Measurements from ENCODE around the gene CCDC15.
"Not testable (repeated sequence)": the region's sequence is repeated elsewhere in the genome, so short reads cannot be mapped to it uniquely, and the experiment has no call there.

Gene CCDC15

DNA sequence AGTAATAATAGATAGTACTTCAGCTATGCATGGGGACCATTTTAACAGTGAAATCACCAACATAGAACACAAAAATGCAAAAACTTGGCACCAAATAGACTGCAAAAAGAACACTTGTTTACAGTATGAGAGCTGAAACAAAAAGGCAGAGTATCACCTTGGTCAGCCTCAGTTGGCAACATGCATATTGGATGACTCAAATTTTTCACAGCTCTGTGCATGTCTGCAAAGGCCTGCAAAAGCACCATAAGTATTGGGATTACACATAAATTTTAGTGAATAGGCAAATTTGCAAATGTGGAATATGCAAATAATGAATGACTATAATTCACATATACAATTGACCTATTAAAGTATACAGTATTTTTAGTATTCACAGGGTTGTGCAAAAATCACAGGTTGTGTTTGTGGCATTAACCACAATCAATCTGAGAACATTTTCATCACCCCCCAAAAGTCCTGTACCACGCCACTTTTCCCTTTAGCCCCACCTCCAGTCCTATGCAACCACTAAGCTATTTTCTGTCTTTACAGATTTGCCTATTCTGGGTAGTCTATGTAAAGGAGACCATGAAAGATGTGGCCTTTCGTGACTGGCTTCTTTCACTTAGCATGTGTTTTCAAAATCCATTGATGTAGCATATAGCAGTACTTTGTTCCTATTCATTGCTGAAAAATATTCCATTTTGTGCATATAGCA lies 47.2 kb downstream of the CCDC15 start:
- DNase-seq (ENCODE audit: low spot score) = no peak

DNA sequence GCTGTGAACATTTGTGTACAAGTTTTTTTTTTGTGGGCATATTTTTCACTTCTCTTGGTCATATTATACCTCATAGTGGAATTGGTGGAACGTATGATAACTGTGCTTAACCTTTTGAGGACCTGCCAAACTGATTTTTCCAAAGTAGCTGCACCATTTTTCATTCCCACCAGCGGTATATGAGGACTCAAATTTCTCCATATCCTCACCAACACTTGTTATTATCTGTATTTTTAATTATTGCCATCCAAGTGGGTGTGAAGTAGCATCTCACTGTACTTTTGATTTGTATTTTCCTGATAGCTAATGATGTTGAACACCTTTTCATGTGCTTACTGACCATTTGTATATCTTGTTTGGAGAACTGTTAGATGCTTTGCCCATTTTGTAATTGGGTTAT lies 47.8 kb downstream of the CCDC15 start:
- no peak for DNase-seq (ENCODE audit: low spot score)

DNA sequence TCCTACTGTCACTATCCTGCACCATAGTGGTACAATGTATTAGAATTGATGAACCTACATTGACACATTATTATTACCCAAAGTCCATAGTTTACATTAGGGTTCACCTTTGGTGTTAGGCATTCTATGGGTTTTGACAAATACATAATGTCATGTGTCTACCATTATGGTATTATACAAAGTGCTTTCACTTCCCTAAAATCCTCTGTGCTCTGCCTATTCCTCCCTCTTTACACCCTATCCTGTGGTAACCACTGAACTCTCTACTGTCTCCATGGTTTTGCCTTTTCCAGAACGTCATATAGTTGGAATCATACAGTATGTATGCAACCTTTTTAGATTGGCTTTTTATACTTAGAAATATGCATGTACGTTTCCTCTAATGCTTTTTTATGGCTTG lies 51.5 kb downstream of the CCDC15 start:
- no peak for DNase-seq (ENCODE audit: low spot score)

DNA sequence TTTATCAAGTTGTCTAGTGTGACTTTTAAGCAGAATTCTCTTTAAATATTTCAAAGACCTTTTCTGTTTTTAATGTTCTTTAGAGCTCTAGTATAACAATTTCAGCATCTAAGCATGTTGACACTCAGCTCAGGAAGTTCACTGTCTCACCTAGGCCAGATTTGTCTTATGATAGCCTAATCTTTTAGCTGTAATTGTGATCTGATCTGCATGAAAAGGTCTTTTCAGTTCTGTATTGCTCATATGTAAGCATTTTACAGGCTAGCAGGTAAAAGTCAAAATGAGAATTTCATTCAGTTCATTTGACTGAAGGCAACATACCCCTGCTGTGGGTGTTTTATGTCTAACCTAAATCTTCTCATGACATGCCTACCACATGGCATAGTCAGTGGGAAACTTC lies 62.4 kb downstream of the CCDC15 start:
- DNase-seq (ENCODE audit: low spot score) = no peak

DNA sequence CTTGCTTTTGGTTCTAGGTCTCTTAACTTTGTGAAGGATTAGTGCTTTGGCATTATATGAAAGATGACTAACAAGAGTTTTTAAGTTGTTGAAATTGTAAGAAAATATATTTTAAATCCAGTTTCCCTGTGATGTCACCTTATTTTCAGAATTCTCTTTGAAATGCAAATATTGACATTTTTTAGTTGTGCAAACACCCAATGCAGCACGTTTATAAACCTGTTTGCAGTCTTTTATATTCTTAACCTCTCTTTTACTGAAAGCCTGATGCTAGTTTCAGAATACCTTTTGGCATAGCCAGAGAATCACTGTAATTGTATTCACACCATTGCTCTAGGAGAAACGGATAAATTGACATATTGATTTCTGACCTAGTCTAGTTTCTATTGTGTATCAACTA lies 66.3 kb downstream of the CCDC15 start:
- no peak for DNase-seq (ENCODE audit: low spot score)

DNA sequence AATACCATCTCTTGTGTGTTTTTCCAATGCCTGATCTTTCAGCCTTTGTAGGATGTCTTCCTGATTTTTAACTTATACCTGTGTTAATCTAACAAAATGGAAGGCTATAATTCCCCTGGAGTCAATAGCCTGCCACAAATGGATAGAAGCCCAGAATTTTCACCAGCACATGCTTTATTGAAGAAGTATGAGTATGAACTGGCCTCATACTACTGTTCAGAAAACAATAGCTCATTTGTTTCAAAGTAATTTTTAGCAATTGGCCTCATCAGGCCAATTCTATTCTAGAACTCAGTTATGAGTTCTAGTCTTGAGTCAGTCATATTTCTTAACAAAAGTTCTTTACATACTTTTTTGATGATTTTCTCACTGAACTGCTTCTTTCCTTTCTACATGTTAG lies 68.5 kb downstream of the CCDC15 start:
- no peak for DNase-seq (ENCODE audit: low spot score)

DNA sequence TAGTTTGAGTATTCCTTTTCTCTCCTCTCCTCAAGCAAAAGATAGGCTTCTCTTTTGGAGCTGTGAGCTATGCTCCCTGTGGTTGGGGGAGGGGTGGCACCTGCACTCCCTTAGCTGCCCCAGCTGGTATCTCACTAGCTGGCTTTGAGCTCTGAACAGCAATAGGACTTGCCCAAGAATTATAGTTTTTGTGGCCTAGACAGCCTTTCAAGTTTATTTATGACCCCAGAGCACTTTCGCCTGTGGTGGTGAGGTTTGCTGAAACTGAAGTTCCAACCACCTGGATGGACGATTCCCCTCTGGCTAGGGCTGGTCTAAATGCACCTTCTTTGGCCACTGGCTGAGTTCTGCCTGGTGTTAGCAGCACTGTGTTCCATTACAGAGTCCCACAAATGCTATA lies 72.0 kb downstream of the CCDC15 start:
- DNase-seq (ENCODE audit: low spot score) = no peak

DNA sequence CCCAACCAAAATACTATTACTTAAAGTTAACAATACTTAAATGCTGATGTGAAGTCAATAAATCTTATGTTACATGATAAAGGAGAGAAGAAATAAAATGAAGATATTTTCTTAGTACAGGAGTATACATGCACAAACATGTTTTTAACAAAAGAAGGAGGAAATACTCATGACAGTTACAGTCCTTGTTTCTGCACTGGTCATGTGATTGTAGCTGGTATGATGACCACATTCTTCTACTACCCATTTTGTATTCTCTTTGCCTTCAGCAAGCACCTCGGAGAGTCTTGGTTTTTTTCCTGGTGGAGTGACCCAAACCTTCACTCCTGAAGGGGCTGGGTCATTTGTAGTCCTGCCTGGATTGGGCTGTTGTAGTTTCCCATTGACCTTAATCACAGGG lies 75.4 kb downstream of the CCDC15 start:
- DNase-seq (ENCODE audit: low spot score) = not testable (repeated sequence)

DNA sequence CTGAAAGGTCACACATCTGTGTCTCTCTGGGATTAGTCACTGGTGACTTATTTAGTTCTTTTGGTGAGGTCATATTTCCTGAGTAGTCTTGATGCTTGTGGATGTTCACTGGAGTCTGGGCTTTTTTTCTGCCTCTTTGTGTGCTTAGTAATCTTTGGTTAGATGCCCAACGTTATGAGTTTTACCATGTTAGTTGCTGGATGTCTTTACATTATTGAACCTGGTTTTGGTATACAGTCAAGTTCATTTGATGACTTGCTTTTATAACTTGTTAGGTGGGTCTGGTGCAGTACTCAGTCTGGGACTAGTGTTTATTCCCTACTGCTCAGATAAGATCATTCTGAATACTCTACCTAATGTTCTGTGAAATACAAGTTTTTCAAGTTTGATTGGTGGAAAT lies 82.9 kb downstream of the CCDC15 start:
- peak; percentile 88 for DNase-seq (ENCODE audit: low spot score)

DNA sequence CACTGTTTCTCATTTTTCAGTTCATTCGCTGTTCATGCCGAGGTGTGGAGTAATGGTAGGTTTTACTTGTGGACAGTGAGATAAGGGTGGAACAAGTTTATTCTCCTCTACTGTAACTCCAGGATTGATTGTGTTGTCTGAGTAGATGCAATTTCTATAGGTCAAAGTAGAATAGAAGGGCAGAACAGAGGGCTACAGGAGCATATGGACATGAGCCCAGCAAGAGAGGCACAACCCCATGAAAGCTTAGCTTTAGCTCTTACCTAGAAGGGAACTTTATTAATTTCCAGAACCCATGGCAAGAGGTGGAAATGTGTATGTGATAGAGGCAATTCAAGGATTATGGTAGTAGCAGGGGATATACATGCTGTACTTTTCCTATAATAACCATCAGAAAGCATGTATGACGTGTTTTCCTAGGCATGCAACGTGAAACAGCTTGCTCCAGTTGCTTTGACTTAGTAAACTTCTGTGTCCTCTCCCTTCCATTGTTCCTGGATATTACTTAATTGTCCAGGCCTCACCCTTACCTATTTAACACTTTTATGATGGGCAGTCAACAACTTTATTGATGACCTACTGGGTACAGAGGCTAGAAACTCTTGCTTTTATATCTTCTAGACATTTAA lies 95.3 kb downstream of the CCDC15 start:
- no peak for DNase-seq (ENCODE audit: low spot score)

DNA sequence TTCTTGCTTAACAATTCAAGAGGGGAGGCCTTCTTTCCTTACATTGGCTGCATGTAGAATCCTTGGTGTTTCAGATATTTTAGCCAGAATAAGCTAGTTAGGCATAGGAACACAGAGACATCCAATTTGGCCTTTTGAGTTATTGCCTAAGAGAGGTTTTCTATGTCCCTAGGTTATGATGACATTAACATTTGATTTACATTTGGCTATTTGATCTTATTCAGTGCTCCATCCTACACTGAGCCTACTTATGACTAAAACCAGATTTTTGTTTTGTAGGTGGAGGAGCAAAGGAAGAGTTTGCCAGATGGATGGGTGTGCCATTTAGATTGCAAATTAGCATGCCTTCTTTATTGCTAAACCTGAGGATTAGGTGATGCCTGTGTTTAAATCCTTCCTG lies 98.0 kb downstream of the CCDC15 start:
- DNase-seq (ENCODE audit: low spot score) = no peak

DNA sequence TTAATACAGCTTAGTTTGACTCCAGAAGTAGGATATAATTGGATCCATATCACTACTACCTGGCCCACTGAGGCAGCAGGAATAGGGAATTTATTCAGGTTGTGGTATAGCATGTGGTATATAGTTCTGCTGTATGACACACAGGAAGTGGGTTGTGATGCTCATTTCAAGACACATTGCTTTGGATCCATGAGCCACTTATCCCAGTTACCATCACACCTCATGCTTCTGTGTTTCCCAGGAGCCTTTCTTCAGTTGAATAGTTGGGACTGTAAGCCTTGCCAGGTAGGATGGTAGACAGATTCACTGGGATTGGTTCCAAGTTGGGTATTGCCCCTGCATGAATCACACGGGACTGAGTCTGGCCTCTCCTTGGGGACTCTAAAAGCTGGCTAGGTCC lies 99.2 kb downstream of the CCDC15 start:
- no peak for DNase-seq (ENCODE audit: low spot score)

DNA sequence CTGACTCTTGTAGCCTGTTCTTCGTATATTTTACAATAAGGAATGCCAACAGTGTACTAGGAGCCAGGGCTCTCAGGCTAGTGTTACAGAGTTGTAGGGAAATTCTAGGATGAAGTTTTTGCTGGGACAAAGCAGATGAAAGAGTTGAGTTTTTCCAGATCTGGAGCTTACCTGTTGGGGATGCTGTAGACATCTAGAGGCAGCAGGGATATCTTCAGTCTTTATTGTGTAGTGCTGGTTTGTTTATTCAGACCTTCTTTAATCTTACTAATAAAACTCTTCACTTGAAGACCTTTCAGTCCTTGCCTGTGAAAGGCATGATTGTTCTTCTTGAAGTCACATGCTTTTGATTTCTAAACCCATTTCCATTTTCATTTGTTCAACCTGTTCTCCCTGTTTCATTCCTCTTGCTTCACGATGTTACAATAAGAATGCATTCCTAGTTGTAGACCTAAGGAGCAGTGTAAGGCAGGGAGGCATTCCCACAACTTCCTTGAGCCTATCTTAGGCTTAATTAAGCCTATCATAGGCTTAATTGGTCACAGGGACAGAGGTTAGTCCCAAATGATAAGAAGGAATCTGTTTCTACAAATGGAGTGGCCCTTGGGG lies 101.2 kb downstream of the CCDC15 start:
- no peak for DNase-seq (ENCODE audit: low spot score)

DNA sequence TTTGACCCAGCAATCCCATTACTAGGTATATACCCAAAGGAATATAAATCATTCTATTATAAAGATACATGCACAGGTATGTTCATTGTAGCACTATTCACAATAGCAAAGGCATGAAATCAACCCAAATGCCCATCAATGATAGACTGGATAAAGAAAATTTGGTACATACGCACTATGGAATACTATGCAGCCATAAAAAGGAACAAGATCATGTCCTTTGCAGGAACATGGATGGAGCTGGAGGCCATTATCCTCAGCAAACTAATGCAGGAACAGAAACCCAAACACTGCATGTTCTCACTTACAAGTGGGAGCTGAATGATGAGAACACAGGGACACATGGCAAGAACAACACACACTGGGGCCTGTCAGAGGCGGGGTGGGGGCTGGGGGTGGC lies 102.1 kb downstream of the CCDC15 start:
- DNase-seq (ENCODE audit: low spot score) = not testable (repeated sequence)

DNA sequence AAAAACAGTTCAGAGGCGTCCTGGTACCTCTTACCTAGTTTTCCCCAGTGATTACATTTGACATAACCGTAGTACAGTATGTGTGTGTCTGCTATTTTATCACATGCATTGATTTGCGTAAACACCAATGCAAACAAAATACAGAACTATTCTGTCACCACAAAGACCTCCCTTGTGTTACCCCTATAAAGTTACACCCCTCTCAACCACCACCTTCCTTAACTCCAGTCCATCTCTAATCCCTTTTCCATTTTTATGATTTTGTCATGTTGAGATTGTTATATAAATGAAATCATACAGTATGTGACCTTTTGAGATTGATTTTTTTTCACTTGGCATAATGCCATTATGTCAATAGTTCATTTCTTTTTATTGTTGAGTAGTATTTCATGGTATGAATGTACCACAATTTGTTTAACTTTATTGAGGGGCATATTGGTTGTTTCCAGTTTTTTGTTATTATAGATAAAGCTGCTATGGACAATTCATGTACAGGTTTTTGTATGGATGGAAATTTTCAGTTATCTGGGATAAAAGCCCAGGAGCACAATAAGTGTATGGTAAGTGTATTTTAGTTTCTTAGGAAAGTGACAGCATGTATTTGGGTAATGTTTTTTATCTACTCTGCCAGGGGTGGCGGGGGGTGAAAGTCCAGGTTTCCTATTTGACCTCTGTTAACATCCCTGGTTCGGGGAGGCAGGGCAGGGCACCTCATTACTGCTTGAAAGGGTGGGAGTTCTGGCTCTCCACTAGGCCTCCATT lies 103.1 kb downstream of the CCDC15 start:
- no peak for DNase-seq (ENCODE audit: low spot score)

DNA sequence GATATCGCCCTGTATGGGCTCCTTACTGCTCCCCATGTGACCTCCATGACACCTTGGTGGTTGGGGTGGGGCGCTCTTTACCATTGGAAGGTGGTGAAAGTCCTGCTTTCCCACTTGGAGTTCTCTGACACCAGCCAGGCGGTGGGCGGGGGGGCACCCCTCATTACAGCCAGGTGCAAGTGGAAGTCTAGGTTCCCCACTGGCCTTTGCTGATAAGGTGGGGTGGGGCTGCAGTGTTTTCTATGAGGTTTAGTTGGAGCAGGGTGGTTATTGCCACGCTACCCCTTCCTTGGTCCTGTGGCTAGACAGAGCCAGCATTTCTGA lies 103.7 kb downstream of the CCDC15 start:
- no peak for DNase-seq (ENCODE audit: low spot score)

DNA sequence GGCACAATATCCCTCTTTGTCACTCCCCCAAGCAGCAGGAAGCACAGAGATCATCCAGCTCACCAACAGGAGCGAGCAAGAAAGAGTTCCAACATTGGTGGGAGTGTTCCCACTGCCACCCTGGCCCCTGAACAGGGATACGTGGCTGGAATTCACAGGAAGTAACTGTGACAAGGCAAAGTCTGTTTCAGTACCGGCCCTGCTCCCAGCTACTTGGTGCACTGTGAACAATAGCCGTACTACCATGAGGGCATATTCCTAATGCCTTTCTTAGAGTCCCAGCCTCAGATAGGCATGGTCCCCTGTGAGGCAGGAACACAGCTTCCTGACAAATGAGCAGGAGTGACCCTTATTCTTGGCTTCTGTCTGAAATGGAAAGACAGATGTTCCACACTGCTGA lies 107.3 kb downstream of the CCDC15 start:
- DNase-seq (ENCODE audit: low spot score) = peak; percentile 7

DNA sequence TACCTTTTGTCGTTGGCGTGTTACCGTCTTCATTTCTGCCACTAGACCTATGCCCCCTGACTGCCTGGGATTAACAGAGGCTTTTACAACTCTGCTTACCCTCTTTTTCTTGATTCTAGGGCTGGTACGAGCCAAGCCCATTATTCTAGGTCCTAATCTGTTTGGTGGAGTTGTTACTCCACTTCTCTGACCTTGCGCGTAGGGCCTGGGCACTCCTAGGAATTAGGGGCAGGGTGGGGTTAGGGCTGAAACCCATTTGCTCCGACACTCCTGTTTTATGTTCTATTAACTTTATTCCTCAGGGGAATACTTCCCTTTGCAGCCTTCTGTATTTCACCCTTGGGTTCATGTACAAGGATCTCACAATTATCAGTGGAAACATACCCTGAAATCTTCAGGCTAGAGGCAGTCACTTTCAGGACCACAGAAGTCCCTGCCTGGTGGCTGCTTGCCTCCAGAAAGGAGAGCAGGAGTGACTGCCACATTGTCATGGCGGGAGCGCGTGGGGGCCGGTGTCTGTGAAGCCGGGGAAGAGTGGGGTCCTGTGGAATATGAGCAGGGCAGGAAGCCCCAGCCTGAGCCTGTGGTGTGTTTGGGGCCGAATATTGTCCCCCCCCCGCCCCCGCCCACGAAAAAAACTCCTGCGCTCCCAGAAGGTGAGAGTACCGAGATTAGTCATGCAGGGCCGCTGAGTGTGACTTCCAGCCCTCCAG lies 108.4 kb downstream of the CCDC15 start:
- no peak for DNase-seq (ENCODE audit: low spot score)

DNA sequence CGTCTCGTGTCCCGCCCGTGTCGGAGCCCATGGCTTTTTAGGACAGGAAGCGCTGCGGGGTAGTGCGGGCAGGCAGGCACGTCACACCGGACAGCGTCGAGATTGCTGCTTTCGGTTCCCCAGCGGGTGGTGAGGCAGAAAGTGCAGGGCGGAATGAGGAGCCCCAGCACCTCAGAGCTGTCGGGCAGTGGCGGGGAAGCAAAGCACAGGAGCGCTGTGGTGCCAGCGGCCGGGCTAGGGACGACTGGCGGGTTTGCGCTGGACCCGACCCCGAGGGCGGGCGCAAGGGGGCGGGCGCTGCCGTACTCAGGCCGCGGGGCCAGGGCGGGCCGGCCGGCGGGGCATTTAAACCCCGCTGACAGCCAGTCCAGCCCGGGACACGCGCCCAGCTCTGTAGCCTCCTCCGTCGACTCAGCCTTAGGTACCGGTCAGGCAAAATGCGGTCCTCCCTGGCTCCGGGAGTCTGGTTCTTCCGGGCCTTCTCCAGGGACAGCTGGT lies 109.0 kb downstream of the CCDC15 start, which contains the start of gene SLC37A2:
SLC37A2 (plus strand) TSS at position 375 of the 498 bp plus-strand sequence; CDS start at position 438, 63 bp downstream.
- peak; percentile 42 for DNase-seq (ENCODE audit: low spot score)

DNA sequence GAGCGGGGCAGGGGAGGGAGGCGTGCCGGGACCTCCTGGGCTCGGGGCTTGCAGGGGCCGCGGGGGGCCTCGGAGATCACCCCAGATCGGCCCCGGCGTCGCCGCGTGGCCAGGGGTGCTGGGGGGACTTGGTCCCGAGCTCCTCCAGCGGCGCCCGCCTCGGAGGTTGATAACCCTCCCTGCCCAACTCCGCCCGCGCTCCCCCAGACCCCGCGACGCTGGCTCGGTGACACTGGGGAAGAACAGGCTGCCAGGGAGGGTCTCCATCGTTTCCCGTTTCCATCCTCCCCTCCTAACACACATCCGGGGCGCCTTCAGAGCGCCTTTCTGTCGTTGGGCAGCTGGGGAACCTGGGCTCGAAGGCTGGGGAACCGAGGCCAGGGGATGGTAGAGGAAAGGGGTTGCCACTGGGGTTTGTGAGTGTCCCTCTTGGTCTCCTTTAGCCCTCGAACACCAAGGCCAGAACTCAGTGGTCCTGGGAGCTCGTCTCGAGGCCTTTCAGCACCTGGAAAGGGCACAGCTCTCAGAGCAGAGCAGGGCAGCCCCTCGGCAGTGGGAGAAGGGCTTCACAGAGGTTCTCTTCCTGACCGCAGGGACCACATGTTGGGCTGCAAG lies 109.5 kb downstream of the CCDC15 start:
- DNase-seq (ENCODE audit: low spot score) = no peak

DNA sequence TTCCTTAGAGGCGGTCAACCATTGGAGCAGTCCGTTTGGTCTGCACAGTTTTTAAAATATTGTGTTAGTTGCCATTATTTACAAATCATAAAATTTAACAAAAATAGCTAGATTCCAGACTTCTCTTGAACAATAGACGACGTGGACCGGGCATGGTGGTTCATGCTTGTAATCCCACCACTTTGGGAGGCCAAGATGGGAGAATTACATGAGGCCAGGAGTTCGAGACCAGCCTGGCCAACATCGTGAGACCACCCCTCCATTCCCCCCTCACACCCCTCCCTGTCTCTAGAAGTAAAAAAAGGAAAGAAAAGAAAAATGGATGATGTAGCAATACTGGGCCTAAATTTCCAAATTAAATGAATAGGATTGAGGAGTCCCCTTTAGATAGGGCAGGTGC lies 110.1 kb downstream of the CCDC15 start:
- DNase-seq (ENCODE audit: low spot score) = no peak

DNA sequence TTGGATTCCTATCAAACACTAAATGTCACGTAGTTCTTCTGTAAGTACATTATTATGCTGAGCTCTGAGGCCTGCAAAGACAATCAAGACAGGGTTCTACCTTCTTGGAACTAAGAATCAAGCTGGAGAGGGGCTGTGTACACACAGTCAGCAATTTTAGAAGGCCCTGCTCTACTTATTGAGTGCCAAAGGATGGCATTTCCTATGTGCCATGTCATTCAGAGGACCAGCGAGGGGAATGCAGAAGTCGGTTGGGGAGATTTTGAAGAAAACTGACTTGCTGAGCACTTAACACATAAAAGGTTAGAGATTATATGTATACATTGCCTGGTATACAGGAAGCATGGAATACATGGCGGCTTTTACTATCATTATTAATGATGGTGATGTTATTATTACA lies 114.4 kb downstream of the CCDC15 start:
- no peak for DNase-seq (ENCODE audit: low spot score)
